Activated T-helper 1 cell treated with Interleukin-2 at 50 U/mL for 16 hours (primary cell): ENCODE measurements around the gene NELL2.
A peak's percentile ranks its signal among the peaks of the same experiment; 100 is the strongest.
"Not testable (repeated sequence)": the region's sequence is repeated elsewhere in the genome, so short reads cannot be mapped to it uniquely, and the experiment has no call there.

ENCODE experiments used
- DNase-seq: peaks from one replicate; pipeline ENCODE4 v3.0.0-alpha.2; 2020; ENCODE audit warnings: low read depth

NELL2 gene

GRCh38 chr12:44778863-44779262, 97.3 kb downstream of the NELL2 start:
- DNase-seq = no peak

GRCh38 chr12:44777044-44777443, 99.1 kb downstream of the NELL2 start:
- no peak for DNase-seq

- DNase-seq = no peak
Observed at GRCh38 chr12:44775901-44776300, 100.2 kb downstream of the NELL2 start.

- peak; percentile 27 for DNase-seq
Observed at GRCh38 chr12:44774815-44775411, 101.2 kb downstream of the NELL2 start.

GRCh38 chr12:44771485-44772021, 104.6 kb downstream of the NELL2 start:
- no peak for DNase-seq

GRCh38 chr12:44765796-44766195, 110.3 kb downstream of the NELL2 start:
- DNase-seq = no peak

GRCh38 chr12:44763021-44763420, 113.1 kb downstream of the NELL2 start:
- DNase-seq = no peak

GRCh38 chr12:44759289-44759688, 116.8 kb downstream of the NELL2 start:
- no peak for DNase-seq

GRCh38 chr12:44750468-44750867, 125.6 kb downstream of the NELL2 start:
- no peak for DNase-seq

GRCh38 chr12:44749566-44749965, 126.5 kb downstream of the NELL2 start:
- no peak for DNase-seq

- DNase-seq = no peak
Observed at GRCh38 chr12:44748950-44749468, 127.1 kb downstream of the NELL2 start.

GRCh38 chr12:44741292-44741980, 134.7 kb downstream of the NELL2 start:
- DNase-seq = not testable (repeated sequence)

GRCh38 chr12:44738051-44738450, 138.1 kb downstream of the NELL2 start:
- DNase-seq = no peak

GRCh38 chr12:44728566-44728965, 147.5 kb downstream of the NELL2 start:
- DNase-seq = no peak

- DNase-seq = no peak
Observed at GRCh38 chr12:44720265-44720664, 155.8 kb downstream of the NELL2 start.

- no peak for DNase-seq
Observed at GRCh38 chr12:44717612-44718011, 158.5 kb downstream of the NELL2 start.

- DNase-seq = no peak
Observed at GRCh38 chr12:44716711-44717110, 159.4 kb downstream of the NELL2 start.

- no peak for DNase-seq
Observed at GRCh38 chr12:44711736-44712135, 164.4 kb downstream of the NELL2 start.

GRCh38 chr12:44709166-44709565, 166.9 kb downstream of the NELL2 start:
- no peak for DNase-seq

- no peak for DNase-seq
Observed at GRCh38 chr12:44708218-44708617, 167.9 kb downstream of the NELL2 start.

GRCh38 chr12:44703182-44703910, 172.8 kb downstream of the NELL2 start:
- no peak for DNase-seq

- DNase-seq = no peak
Observed at GRCh38 chr12:44697511-44697910, 178.6 kb downstream of the NELL2 start.

GRCh38 chr12:44696542-44696941, 179.6 kb downstream of the NELL2 start:
- DNase-seq = no peak
